HepG2 (cell line): ENCODE results near the gene RBCK1. TPM values are rescaled to one million over a fixed set of nuclear protein-coding genes. Genes with fewer than 3 reads are reported as not detected.

ENCODE experiments used
- AFF4 ChIP-seq: sonication (generic); formaldehyde crosslinking; IDR thresholded peaks from 2 replicates; pipeline ENCODE4 v1.4.0; 2020; ENCODE audit warnings: missing genetic modification reagents
- ATM ChIP-seq: fragments of 450-650 bp; IDR thresholded peaks from 2 replicates; pipeline ENCODE4 v1.7.1; 2017; ENCODE audit warnings: mild to moderate bottlenecking, borderline replicate concordance
- BORCS8-MEF2B ChIP-seq: sonication (generic); formaldehyde crosslinking; IDR thresholded peaks from 2 replicates; pipeline ENCODE4 v1.8.0; 2022; ENCODE audit warnings: mild to moderate bottlenecking, missing genetic modification reagents
- CAMTA2 ChIP-seq: sonication (generic); formaldehyde crosslinking; IDR thresholded peaks from 2 replicates; pipeline ENCODE4 v1.4.0; 2020; ENCODE audit warnings: mild to moderate bottlenecking, missing genetic modification reagents, borderline replicate concordance
- CEBPB ChIP-seq: IDR thresholded peaks from 2 replicates; pipeline ENCODE4 v1.6.1; 2011; ENCODE audit warnings: low read depth, low read length, improper control_type of control experiment, borderline replicate concordance
- ELF1 ChIP-seq: sonication (generic); formaldehyde crosslinking; IDR thresholded peaks from 2 replicates; pipeline ENCODE4 v1.4.0; 2020; ENCODE audit warnings: missing genetic modification reagents
- KAT8 ChIP-seq: IDR thresholded peaks from 2 replicates; pipeline ENCODE4 v1.6.1; 2016; ENCODE audit warnings: missing genetic modification reagents, missing compliant biosample characterization
- NAIF1 ChIP-seq: sonication (generic); formaldehyde crosslinking; IDR thresholded peaks from 2 replicates; pipeline ENCODE4 v1.5.0; 2020; ENCODE audit warnings: mild to moderate bottlenecking, missing genetic modification reagents, borderline replicate concordance
- NFIB ChIP-seq: sonication (generic); formaldehyde crosslinking; IDR thresholded peaks from 2 replicates; pipeline ENCODE4 v1.9.0; 2021; ENCODE audit warnings: missing genetic modification reagents, mild to moderate bottlenecking, borderline replicate concordance
- NFRKB ChIP-seq: fragments of 450-650 bp; IDR thresholded peaks from 2 replicates; pipeline ENCODE4 v1.6.1; 2017
- NFYB ChIP-seq: sonication (generic); formaldehyde crosslinking; IDR thresholded peaks from 2 replicates; pipeline ENCODE4 v1.4.0; 2020; ENCODE audit warnings: missing genetic modification reagents
- RARG ChIP-seq: sonication (generic); formaldehyde crosslinking; IDR thresholded peaks from 2 replicates; pipeline ENCODE4 v1.4.0; 2020; ENCODE audit warnings: low read depth, mild to moderate bottlenecking, missing genetic modification reagents
- SOX5 ChIP-seq: IDR thresholded peaks from 2 replicates; pipeline ENCODE4 v1.6.1; 2016; ENCODE audit warnings: borderline replicate concordance
- THYN1 ChIP-seq: sonication (generic); formaldehyde crosslinking; IDR thresholded peaks from 2 replicates; pipeline ENCODE4 v1.8.1; 2023; ENCODE audit warnings: low read depth, mild to moderate bottlenecking, moderate library complexity, missing genetic modification reagents, borderline replicate concordance
- ZNF274 ChIP-seq: sonication (generic); formaldehyde crosslinking; IDR thresholded peaks from 2 replicates; pipeline ENCODE4 v1.5.1; 2020; ENCODE audit warnings: mild to moderate bottlenecking, missing genetic modification reagents
- ZNF3 ChIP-seq: IDR thresholded peaks from 2 replicates; pipeline ENCODE4 v1.7.0; 2017; ENCODE audit warnings: inconsistent platforms
- ZNF432 ChIP-seq: sonication (generic); formaldehyde crosslinking; IDR thresholded peaks from 2 replicates; pipeline ENCODE4 v1.5.0; 2020; ENCODE audit warnings: missing genetic modification reagents, mild to moderate bottlenecking, borderline replicate concordance
- ZNF589 ChIP-seq: sonication (generic); formaldehyde crosslinking; conservative IDR thresholded peaks from 2 replicates; pipeline ENCODE4 v1.8.0; 2022; ENCODE audit warnings: mild to moderate bottlenecking, moderate library complexity, missing genetic modification reagents
- ZNF644 ChIP-seq: IDR thresholded peaks from 2 replicates; pipeline ENCODE4 v1.6.1; 2016; ENCODE audit warnings: low read depth
- ZNF737 ChIP-seq: sonication (generic); formaldehyde crosslinking; IDR thresholded peaks from 2 replicates; pipeline ENCODE4 v1.5.0; 2020; ENCODE audit warnings: missing genetic modification reagents, mild to moderate bottlenecking, borderline replicate concordance
- ZZZ3 ChIP-seq: sonication (generic); formaldehyde crosslinking; IDR thresholded peaks from 2 replicates; pipeline ENCODE4 v1.4.0; 2020; ENCODE audit warnings: missing genetic modification reagents, mild to moderate bottlenecking, borderline replicate concordance
- polyA plus RNA-seq, 8 experiments: library from polyadenylated mRNA; depleted of rRNA in 3 of 8; stranded (reverse) in 7 of 8; unstranded in 1 of 8; fragments of >200 nt; fragmentation: Illumina TruSeq in 4 of 8; extraction: Trizol in 4 of 8; gene quantifications; 2 replicates each; pipeline versions ENCODE4 v1.2.1 to v1.2.3, GENCODE V29; 2011 to 2016; ENCODE audit warnings: low read depth in 4 of 8, missing spikeins in 1 of 8, mixed read lengths in 1 of 8; ENCODE audit not compliant: insufficient read depth in 1 of 8
- total RNA-seq, 5 experiments: library from RNA; depleted of rRNA; stranded (reverse); fragments of >200 nt; fragmentation: Illumina TruSeq; extraction: Trizol; gene quantifications; 2 replicates each; pipeline ENCODE4 v1.2.3, GENCODE V29; 2016; ENCODE audit warnings: low read depth in 1 of 5
- TF ChIP-seq, protein P1 (sequence below): sonication (generic); formaldehyde crosslinking; IDR thresholded peaks from 2 replicates; pipeline ENCODE4 v1.4.0; 2020; ENCODE audit warnings: missing genetic modification reagents, borderline replicate concordance
- TF ChIP-seq, protein P2 (sequence below): IDR thresholded peaks from 2 replicates; pipeline ENCODE4 v1.6.1; 2016; ENCODE audit warnings: low read depth, borderline replicate concordance

Gene RBCK1
- total and polyA plus RNA-seq, 2 of the 13 experiments (the other 11 are each of a cell fraction or from before 2014, with no cell fraction given): 149 to 215 TPM

- no peak for TF ChIP-seq ELF1 (CRISPR knock-in tag)
- TF ChIP-seq ZNF3 (CRISPR knock-in tag): no peak
- TF ChIP-seq, protein P1, sequence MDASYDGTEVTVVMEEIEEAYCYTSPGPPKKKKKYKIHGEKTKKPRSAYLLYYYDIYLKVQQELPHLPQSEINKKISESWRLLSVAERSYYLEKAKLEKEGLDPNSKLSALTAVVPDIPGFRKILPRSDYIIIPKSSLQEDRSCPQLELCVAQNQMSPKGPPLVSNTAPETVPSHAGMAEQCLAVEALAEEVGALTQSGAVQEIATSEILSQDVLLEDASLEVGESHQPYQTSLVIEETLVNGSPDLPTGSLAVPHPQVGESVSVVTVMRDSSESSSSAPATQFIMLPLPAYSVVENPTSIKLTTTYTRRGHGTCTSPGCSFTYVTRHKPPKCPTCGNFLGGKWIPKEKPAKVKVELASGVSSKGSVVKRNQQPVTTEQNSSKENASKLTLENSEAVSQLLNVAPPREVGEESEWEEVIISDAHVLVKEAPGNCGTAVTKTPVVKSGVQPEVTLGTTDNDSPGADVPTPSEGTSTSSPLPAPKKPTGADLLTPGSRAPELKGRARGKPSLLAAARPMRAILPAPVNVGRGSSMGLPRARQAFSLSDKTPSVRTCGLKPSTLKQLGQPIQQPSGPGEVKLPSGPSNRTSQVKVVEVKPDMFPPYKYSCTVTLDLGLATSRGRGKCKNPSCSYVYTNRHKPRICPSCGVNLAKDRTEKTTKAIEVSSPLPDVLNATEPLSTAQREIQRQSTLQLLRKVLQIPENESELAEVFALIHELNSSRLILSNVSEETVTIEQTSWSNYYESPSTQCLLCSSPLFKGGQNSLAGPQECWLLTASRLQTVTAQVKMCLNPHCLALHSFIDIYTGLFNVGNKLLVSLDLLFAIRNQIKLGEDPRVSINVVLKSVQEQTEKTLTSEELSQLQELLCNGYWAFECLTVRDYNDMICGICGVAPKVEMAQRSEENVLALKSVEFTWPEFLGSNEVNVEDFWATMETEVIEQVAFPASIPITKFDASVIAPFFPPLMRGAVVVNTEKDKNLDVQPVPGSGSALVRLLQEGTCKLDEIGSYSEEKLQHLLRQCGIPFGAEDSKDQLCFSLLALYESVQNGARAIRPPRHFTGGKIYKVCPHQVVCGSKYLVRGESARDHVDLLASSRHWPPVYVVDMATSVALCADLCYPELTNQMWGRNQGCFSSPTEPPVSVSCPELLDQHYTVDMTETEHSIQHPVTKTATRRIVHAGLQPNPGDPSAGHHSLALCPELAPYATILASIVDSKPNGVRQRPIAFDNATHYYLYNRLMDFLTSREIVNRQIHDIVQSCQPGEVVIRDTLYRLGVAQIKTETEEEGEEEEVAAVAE (CRISPR knock-in tag): no peak
- TF ChIP-seq, protein P2, sequence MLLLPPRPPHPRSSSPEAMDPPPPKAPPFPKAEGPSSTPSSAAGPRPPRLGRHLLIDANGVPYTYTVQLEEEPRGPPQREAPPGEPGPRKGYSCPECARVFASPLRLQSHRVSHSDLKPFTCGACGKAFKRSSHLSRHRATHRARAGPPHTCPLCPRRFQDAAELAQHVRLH (CRISPR knock-in tag): no peak
- no peak for TF ChIP-seq NFIB (CRISPR knock-in tag)
- no peak for TF ChIP-seq BORCS8-MEF2B (CRISPR knock-in tag)
- TF ChIP-seq AFF4: no peak
- TF ChIP-seq NAIF1 (CRISPR knock-in tag): no peak
- TF ChIP-seq ATM: no peak
- TF ChIP-seq THYN1 (CRISPR knock-in tag): no peak
- TF ChIP-seq SOX5 (CRISPR knock-in tag): no peak
- no peak for TF ChIP-seq NFRKB
- TF ChIP-seq ZNF432 (CRISPR knock-in tag): no peak
- TF ChIP-seq ZNF589: no peak
- TF ChIP-seq ZNF274 (CRISPR knock-in tag): no peak
- TF ChIP-seq NFYB (CRISPR knock-in tag): no peak
- no peak for TF ChIP-seq KAT8 (CRISPR knock-in tag)
- TF ChIP-seq ZNF644 (CRISPR knock-in tag): no peak
- peak; percentile 18; the same call in 1 of the 2 replicates for TF ChIP-seq CEBPB
- no peak for TF ChIP-seq ZZZ3
- no peak for TF ChIP-seq CAMTA2 (CRISPR knock-in tag)
- TF ChIP-seq RARG (CRISPR knock-in tag): no peak
- peak; percentile 36; the same call in 1 of the 2 replicates for TF ChIP-seq ZNF737 (CRISPR knock-in tag)
These were observed 44.6 kb upstream of the RBCK1 start (continued) for GRCh38 chr20:363319-364078.
